Activated CD8-positive, alpha-beta T cell treated with anti-CD3 and anti-CD28 coated beads, Interleukin-2, amount 10 ng/mL, durations not matched to agents 7 days and 5 days (primary cell): ENCODE measurements around the gene KCNK10. TPM values are rescaled to one million over a fixed set of nuclear protein-coding genes. Genes with fewer than 3 reads are reported as not detected.
A peak's percentile ranks its signal among the peaks of the same experiment; 100 is the strongest.

Experiments
- ATAC-seq: fragments of 150-1000 bp; cut with Tn5 transposase; one replicate; pipeline ENCODE4 v1.10.0; 2021; ENCODE audit warnings: moderate library complexity
- CTCF ChIA-PET: fragments of 350-600 bp; sonication (Branson Sonifier 250); formaldehyde crosslinking; loops from one replicate; lab custom pipeline; 2021; ENCODE audit warnings: antibody characterized with exemption; lab: Charles Lee
- POLR2A ChIA-PET: fragments of 350-600 bp; sonication (Branson Sonifier 250); formaldehyde crosslinking; loops from one replicate; lab custom pipeline; 2021; ENCODE audit warnings: antibody characterized with exemption; lab: Charles Lee
- DNase-seq: peaks from one replicate; pipeline ENCODE4 v3.0.0-alpha.2; 2020
- H3K27ac Mint-ChIP-seq: one replicate; pipeline ENCODE4 v1.8.0; 2021; ENCODE audit warnings: mild to moderate bottlenecking, mixed read lengths
- H3K27me3 Mint-ChIP-seq: one replicate; pipeline ENCODE4 v1.8.0; 2021; ENCODE audit warnings: low read depth, mixed read lengths
- H3K36me3 Mint-ChIP-seq: one replicate; pipeline ENCODE4 v1.8.0; 2021; ENCODE audit warnings: low read depth, mixed read lengths
- H3K4me1 Mint-ChIP-seq: one replicate; pipeline ENCODE4 v1.8.0; 2021; ENCODE audit warnings: low read depth, mixed read lengths
- H3K4me3 Mint-ChIP-seq: one replicate; pipeline ENCODE4 v1.8.0; 2021; ENCODE audit warnings: mild to moderate bottlenecking, mixed read lengths
- H3K9me3 Mint-ChIP-seq: one replicate; pipeline ENCODE4 v1.8.0; 2022; ENCODE audit warnings: mixed read lengths; ENCODE audit not compliant: insufficient read depth
- total RNA-seq, 2 experiments: library from RNA; stranded (reverse); gene quantifications; one replicate each; pipeline ENCODE4 v1.2.3, GENCODE V29; 2021

Gene KCNK10
- total RNA-seq, 2 experiments from 2014 or later, result not detected

DNA sequence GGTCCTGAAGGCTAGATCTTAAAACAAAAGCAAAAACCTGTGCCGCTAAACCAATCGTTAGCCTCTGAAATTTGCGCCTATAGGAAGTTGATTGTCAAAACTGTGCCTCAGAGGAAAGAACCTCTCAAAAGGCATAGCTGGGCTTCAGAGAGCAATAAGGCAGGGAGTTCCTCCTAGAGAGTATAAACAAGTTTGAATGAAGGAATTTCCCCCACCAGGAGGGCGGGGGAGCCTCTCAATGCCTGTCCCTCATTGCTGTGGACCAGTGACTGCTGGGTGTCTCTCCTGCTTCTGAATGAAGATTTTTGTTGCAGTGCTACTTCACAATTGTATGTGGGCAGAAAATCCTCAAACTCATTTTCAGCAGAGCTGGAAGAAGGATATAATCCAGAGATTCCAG, 88.6 kb downstream of the KCNK10 start:
- H3K9me3 Mint-ChIP-seq, result no peaks in the 10 kb centered on the region
- ChIA-PET CTCF (interaction anchor here (1.0 to 3.7 kb wide), 3 partner anchors 9 to 289 kb away, joined by 3 to 18 read pairs (median 3); no protein-coding TSS in a partner anchor), POLR2A (no interaction called here)
- H3K27me3 Mint-ChIP-seq, result peaks cover 18% of the 10 kb centered on the region
- no peaks in the 10 kb centered on the region for H3K4me1 Mint-ChIP-seq
- ATAC-seq, result no peak
- H3K36me3 Mint-ChIP-seq, result no peaks in the 10 kb centered on the region
- no peak overlapping the region for H3K4me3 Mint-ChIP-seq
- H3K27ac Mint-ChIP-seq, result no peak overlapping the region
- no peak for DNase-seq

DNA sequence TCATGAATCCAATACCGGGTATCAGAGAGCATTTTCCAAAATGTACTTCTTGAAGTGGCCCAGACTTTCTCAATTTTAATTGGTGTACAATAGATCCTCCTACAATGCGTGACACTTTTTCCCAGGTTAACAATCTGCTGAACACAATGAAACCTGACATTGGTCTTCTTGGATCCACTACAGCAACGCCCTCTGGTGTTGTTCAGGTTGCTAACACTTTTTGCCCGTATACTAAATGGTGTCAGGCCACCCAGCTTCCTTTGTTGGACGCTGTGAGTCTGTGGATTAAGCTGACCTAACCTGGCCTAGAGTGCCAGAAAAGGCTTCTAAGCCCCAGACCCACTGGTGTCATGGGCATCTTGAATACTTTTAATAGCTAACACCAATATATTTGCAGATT, 89.2 kb downstream of the KCNK10 start:
- H3K4me1 Mint-ChIP-seq, result no peaks in the 10 kb centered on the region
- no peaks in the 10 kb centered on the region for H3K36me3 Mint-ChIP-seq
- no peak overlapping the region for H3K27ac Mint-ChIP-seq
- no peak overlapping the region for H3K4me3 Mint-ChIP-seq
- ATAC-seq (no peak), DNase-seq (peak; percentile 24)
- H3K27me3 Mint-ChIP-seq, result peaks cover 18% of the 10 kb centered on the region
- POLR2A ChIA-PET, result no interaction called here
- no peaks in the 10 kb centered on the region for H3K9me3 Mint-ChIP-seq
- CTCF ChIA-PET, result interaction anchor here (1.0 to 3.7 kb wide), 4 partner anchors 8 to 288 kb away, joined by 3 to 18 read pairs (median 6); no protein-coding TSS in a partner anchor

DNA sequence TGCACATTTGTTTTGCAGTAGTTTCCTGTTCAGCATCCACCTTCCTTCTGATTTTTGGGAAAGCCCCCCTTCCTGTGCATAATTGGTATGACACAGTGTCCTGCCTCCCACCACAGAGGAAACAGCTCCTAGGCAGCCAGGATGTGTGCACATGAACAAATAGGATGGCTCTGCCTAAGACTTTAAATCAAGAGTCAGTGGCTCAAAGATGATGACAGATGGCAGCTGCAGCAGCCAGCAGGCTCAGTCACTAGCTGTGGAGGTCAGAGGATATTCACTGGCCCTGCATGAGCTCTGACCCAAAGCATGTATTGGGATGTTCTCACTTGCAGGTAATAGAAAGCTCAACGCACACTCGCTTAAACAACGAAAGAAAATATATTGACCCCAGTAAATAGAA, 90.3 kb downstream of the KCNK10 start:
- H3K27ac Mint-ChIP-seq, result no peak overlapping the region
- DNase-seq (no peak), ATAC-seq (no peak)
- H3K27me3 Mint-ChIP-seq, result peaks cover 18% of the 10 kb centered on the region
- POLR2A ChIA-PET, result no interaction called here
- CTCF ChIA-PET, result interaction anchor here (2.3 to 3.7 kb wide), 2 partner anchors 43 to 287 kb away, joined by 10 to 18 read pairs; no protein-coding TSS in a partner anchor
- H3K36me3 Mint-ChIP-seq, result no peaks in the 10 kb centered on the region
- no peaks in the 10 kb centered on the region for H3K9me3 Mint-ChIP-seq
- no peak overlapping the region for H3K4me3 Mint-ChIP-seq
- H3K4me1 Mint-ChIP-seq, result peaks cover 3% of the 10 kb centered on the region

DNA sequence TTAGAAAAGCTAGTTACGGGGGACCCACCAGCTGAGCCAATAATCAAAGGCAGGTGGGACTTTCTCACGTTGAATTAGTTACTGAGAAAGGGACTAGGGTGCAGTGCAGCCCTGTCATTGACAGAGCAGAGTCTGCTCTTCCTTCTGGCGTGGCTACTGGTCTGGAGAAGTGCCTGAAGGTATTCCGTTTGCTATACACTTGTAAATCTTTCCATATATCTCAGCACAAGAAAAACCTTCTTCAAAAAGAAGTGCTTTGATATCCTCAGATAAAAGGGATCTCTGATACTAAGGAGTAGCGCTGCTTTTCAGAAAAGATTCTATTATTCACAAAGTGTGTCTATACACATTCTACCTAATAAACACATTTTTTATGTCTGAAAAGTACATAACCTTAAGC, 91.5 kb downstream of the KCNK10 start:
- Mint-ChIP-seq H3K4me1 (peaks cover 3% of the 10 kb centered on the region), H3K36me3 (no peaks in the 10 kb centered on the region), H3K4me3 (no peak overlapping the region), H3K27ac (no peak overlapping the region), H3K27me3 (peaks cover 14% of the 10 kb centered on the region), H3K9me3 (no peaks in the 10 kb centered on the region)
- POLR2A ChIA-PET, result no interaction called here
- no peak for ATAC-seq
- DNase-seq, result no peak
- CTCF ChIA-PET, result interaction anchor here (2.3 to 3.7 kb wide), 2 partner anchors 42 to 286 kb away, joined by 10 to 18 read pairs; no protein-coding TSS in a partner anchor

DNA sequence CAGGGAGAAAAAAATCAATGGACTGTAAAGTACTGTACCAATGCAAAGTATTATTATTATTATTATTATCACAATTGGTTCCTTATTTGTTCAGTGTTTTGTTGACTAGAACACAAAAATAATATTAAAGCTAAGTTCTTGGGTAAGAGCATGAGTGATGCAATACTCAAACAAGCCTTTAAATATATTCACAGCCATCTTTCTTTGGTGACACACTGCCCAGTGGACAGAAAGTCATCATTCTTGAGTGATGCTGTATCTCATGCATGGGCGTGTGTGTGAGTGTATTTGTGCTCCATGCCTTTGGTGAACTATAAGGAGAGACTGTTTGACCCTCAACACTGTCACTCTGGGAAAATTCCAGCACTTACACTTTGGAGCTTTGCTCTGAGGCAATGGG, 93.6 kb downstream of the KCNK10 start:
- Mint-ChIP-seq H3K9me3 (no peaks in the 10 kb centered on the region), H3K27me3 (peaks cover 1% of the 10 kb centered on the region), H3K27ac (no peak overlapping the region), H3K4me1 (peaks cover 3% of the 10 kb centered on the region), H3K36me3 (no peaks in the 10 kb centered on the region), H3K4me3 (no peak overlapping the region)
- no peak for DNase-seq
- no peak for ATAC-seq
- CTCF ChIA-PET, result no interaction called here
- POLR2A ChIA-PET, result no interaction called here

DNA sequence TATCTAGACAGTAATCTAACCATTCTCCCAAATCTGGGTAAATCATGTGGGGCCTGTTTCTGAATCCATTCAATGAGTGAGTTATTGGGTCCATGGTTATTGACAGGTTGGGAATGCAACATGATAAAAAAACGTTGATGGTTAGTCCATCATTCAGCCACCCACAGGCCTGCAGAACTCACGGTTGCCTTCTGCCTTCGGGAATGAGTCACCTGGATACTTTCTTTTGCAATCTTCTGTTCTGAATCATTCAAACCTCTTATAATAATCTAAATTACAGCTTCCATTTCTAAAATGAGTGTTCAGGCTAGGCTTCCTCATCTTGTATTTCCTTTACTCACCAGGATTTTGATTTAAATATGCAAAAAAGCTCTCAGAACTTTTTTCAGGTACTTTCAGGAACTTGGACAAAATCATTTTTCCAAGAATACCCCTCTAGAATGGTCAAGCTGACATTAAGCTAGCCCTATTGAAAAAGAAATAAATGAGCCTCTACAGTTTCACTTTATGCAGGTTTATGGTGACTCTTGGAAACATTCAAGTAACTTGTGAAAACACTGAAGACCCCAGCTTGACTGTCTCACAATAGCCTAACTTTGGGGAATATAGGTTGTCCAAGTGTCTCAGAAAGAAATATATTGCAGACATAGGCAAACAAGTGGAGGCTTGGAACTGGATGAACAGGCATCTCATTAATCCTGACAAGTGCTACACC, 94.4 kb downstream of the KCNK10 start:
- Mint-ChIP-seq H3K4me3 (no peak overlapping the region), H3K9me3 (peaks cover under 1% of the 10 kb centered on the region), H3K27me3 (no peaks in the 10 kb centered on the region), H3K27ac (no peak overlapping the region), H3K36me3 (no peaks in the 10 kb centered on the region), H3K4me1 (peaks cover 3% of the 10 kb centered on the region)
- CTCF ChIA-PET, result no interaction called here
- DNase-seq (no peak), ATAC-seq (no peak)
- POLR2A ChIA-PET, result no interaction called here

DNA sequence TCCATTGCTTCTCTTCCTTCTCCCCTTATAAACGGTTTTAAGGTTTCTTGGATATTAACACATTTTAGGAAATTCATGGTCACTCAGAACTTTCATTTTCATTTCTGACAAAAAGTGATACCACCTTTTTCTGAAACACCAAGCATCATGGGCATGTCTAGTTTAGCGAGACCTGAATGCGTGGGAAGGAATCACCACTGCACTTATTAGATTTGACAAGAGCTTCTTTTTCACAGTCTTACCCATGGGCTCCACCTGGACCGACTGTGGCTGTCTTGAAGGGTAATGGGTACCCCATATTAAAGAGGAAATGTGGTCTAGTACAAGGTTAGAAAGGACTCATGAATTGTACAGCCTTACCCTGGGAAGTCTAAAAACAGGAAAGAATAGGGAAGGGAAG, 95.4 kb downstream of the KCNK10 start:
- peaks cover 2% of the 10 kb centered on the region for H3K27me3 Mint-ChIP-seq
- POLR2A ChIA-PET, result no interaction called here
- H3K27ac Mint-ChIP-seq, result no peak overlapping the region
- peaks cover 3% of the 10 kb centered on the region for H3K4me1 Mint-ChIP-seq
- no peak overlapping the region for H3K4me3 Mint-ChIP-seq
- H3K36me3 Mint-ChIP-seq, result no peaks in the 10 kb centered on the region
- CTCF ChIA-PET, result no interaction called here
- no peak for ATAC-seq
- no peak for DNase-seq
- peaks cover 10% of the 10 kb centered on the region for H3K9me3 Mint-ChIP-seq

DNA sequence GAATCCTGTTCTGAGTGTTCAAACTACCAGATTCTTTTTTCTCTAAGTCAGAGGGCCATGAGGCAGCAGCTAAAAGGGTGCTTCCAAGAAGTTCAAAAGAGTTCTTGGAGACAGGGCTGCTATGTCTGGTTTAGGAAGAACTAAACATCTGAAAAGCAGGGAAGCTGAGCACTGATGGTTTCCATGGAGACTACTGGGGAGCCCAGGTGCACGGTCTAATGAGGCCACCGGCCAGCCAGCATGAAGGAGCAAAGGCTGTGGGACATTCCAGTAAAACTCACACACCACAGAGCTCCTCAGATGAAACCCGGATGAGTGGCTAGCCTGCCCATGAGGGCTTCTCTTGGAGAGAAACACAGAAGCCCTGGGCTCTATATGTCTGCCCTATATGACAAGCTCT, 97.3 kb downstream of the KCNK10 start:
- CTCF ChIA-PET, result interaction anchor here (0.8 to 2.1 kb wide), 4 partner anchors 8 to 36 kb away, joined by 3 to 6 read pairs (median 4); no protein-coding TSS in a partner anchor
- H3K4me1 Mint-ChIP-seq, result peaks cover 3% of the 10 kb centered on the region
- DNase-seq (no peak), ATAC-seq (no peak)
- H3K4me3 Mint-ChIP-seq, result no peak overlapping the region
- no peaks in the 10 kb centered on the region for H3K36me3 Mint-ChIP-seq
- POLR2A ChIA-PET, result no interaction called here
- no peak overlapping the region for H3K27ac Mint-ChIP-seq
- H3K27me3 Mint-ChIP-seq, result peaks cover 2% of the 10 kb centered on the region
- H3K9me3 Mint-ChIP-seq, result peaks cover 10% of the 10 kb centered on the region

DNA sequence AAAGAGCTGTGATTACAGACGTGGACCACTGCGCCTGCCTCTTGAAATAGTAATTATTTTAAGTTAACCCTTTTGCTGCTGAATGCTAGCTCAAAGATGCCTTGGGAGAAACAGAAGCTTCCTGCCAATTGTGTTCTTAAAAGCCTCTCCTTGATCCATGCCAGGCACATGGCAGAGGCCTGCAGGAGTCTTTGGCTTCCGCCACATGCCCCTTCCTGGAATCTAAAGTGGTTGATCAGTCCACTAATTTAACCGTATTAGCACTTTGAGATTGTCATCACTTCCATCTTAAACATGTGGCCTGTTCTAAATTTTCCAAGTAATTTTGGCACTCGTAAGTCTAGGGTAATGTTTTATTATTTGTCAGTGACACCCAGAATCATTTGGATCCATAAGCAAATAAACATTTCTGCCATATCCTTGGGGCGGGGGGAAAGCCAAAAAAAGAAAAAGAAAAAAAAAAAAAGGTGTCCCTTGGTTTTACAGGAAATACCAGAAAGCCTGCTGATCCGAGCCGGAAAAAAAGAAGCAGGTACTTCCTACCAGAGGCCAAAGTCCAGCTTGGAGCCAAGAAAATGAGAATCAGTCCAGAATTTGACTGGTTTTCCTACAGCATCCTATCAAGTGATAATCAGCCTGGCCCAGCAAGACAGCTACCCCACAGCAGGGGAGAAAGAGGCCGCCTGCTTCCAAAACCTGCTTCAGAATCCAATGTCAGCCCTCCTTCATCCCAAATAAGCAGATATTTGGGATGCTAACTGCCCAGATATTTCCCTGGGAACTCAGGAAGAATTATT, 104.8 kb downstream of the KCNK10 start:
- H3K4me1 Mint-ChIP-seq, result no peaks in the 10 kb centered on the region
- H3K4me3 Mint-ChIP-seq, result no peak overlapping the region
- H3K9me3 Mint-ChIP-seq, result peaks cover 6% of the 10 kb centered on the region
- peaks cover 2% of the 10 kb centered on the region for H3K27me3 Mint-ChIP-seq
- no peak overlapping the region for H3K27ac Mint-ChIP-seq
- ATAC-seq, result no peak
- no peaks in the 10 kb centered on the region for H3K36me3 Mint-ChIP-seq
- ChIA-PET CTCF (no interaction called here), POLR2A (no interaction called here)
- no peak for DNase-seq

DNA sequence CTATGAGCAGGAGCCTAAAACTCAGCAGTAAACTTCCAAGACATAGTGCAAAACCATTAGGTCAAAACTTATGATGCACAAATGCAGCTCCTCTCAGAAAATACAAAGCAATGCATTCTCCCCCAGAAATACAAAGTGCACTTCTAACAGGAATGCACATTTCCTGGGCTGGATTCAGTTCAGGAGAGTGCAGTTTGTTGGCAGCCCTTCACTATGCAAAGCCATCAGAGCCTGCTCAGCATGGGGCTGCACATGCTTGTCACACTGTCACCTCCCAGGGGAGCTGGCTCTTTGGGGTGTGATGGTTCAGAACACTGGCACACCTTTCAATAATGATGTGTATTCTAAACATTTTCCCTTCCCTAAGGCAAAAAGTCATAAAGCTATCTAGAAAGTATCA, 110.4 kb downstream of the KCNK10 start:
- no peaks in the 10 kb centered on the region for H3K4me1 Mint-ChIP-seq
- DNase-seq, result no peak
- H3K4me3 Mint-ChIP-seq, result no peak overlapping the region
- peaks cover under 1% of the 10 kb centered on the region for H3K27me3 Mint-ChIP-seq
- ATAC-seq, result no peak
- ChIA-PET CTCF (interaction anchor here (1.3 kb wide), 1 partner anchor 23 kb away, joined by 4 read pairs; no protein-coding TSS in a partner anchor), POLR2A (no interaction called here)
- H3K36me3 Mint-ChIP-seq, result no peaks in the 10 kb centered on the region
- no peaks in the 10 kb centered on the region for H3K9me3 Mint-ChIP-seq
- H3K27ac Mint-ChIP-seq, result no peak overlapping the region

DNA sequence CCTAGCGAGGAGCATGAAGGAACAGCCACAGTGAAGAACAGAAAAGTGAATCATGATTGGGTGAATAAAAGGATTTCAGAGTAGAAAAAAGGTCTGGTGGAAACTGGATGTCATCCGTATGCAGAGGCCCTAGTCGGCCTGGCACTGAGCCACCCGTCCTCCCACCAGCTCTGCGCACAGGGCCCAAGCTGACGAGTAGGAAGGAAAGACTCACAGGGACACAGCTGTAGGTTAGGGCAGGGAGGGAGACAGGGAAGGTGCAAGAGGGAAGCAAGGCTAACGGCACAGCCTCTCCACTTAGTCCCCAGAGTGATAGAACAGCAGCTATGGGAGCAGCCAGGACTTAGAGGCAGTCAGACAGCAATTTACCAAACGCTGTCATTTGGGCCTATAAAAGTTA, 112.6 kb downstream of the KCNK10 start:
- POLR2A ChIA-PET, result no interaction called here
- H3K27me3 Mint-ChIP-seq, result peaks cover 5% of the 10 kb centered on the region
- no peak overlapping the region for H3K27ac Mint-ChIP-seq
- no peak for ATAC-seq
- no peaks in the 10 kb centered on the region for H3K36me3 Mint-ChIP-seq
- no peaks in the 10 kb centered on the region for H3K4me1 Mint-ChIP-seq
- DNase-seq, result no peak
- H3K4me3 Mint-ChIP-seq, result no peak overlapping the region
- no peaks in the 10 kb centered on the region for H3K9me3 Mint-ChIP-seq
- CTCF ChIA-PET, result no interaction called here

DNA sequence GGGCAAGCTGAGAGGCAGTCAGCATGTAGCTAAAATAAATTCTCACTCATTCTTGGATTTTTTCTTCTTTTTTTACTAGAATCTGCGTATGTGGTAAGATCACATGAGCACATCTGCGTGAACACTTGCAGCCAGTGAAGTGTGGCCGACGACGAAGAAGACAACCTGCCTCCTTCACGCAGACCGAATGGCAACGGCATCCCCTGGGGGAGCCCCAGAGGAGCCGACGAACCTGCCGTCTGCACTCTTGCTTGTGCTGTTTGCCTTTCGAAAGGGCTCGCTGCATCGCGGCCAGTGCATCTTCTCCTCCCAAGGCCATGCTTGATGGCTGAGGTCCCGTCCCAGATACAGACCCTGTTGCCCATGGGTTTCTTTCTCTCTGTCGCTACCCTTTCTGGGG, 113.8 kb downstream of the KCNK10 start:
- H3K36me3 Mint-ChIP-seq, result no peaks in the 10 kb centered on the region
- no peak for DNase-seq

More for the DNA sequence above, 113.8 kb downstream of the KCNK10 start:
- Mint-ChIP-seq H3K27ac (no peak overlapping the region), H3K4me3 (no peak overlapping the region), H3K27me3 (peaks cover 9% of the 10 kb centered on the region), H3K9me3 (no peaks in the 10 kb centered on the region), H3K4me1 (no peaks in the 10 kb centered on the region)
- CTCF ChIA-PET, result no interaction called here
- no peak for ATAC-seq
- POLR2A ChIA-PET, result no interaction called here
